ELF-1 (cell line): ENCODE measurements around the gene ALDH4A1.

Source experiments
- DNase-seq: peaks from one replicate; pipeline ENCODE4 v3.0.0-alpha.2; 2016; ENCODE audit warnings: low read depth, low spot score

Gene ALDH4A1

GRCh38 chr1:18902523-18903290, at the start of gene ALDH4A1:
Gene ALDH4A1, minus strand, starts transcription at chr1:18902555. Its CDS starts 32 bp downstream, at chr1:18902523.
- peak; percentile 98 for DNase-seq

GRCh38 chr1:18951818-18952391, 49.5 kb upstream of the ALDH4A1 start:
- no peak for DNase-seq

- no peak for DNase-seq
Measured at GRCh38 chr1:18951416-18951815, 49.1 kb upstream of the ALDH4A1 start.

- no peak for DNase-seq
Measured at GRCh38 chr1:18950401-18951026, 48.2 kb upstream of the ALDH4A1 start.

- peak; percentile 78 for DNase-seq
Measured at GRCh38 chr1:18949686-18950400, 47.5 kb upstream of the ALDH4A1 start.

GRCh38 chr1:18948913-18949685, 46.7 kb upstream of the ALDH4A1 start:
- DNase-seq, result no peak

GRCh38 chr1:18948048-18948912, 45.9 kb upstream of the ALDH4A1 start:
- DNase-seq, result no peak

GRCh38 chr1:18947570-18947969, 45.2 kb upstream of the ALDH4A1 start:
- DNase-seq, result no peak

GRCh38 chr1:18946550-18947381, 44.4 kb upstream of the ALDH4A1 start:
- DNase-seq, result no peak

- peak; percentile 77 for DNase-seq
Measured at GRCh38 chr1:18945401-18945849, 43.1 kb upstream of the ALDH4A1 start.

GRCh38 chr1:18944810-18945209, 42.5 kb upstream of the ALDH4A1 start:
- DNase-seq, result no peak

GRCh38 chr1:18943914-18944572, 41.7 kb upstream of the ALDH4A1 start:
- DNase-seq, result no peak

GRCh38 chr1:18943162-18943561, 40.8 kb upstream of the ALDH4A1 start:
- no peak for DNase-seq

- DNase-seq, result no peak
Measured at GRCh38 chr1:18942340-18942739, 40.0 kb upstream of the ALDH4A1 start.

GRCh38 chr1:18941221-18942141, 39.1 kb upstream of the ALDH4A1 start:
- peak; percentile 71 for DNase-seq

GRCh38 chr1:18940303-18941020, 38.1 kb upstream of the ALDH4A1 start:
- DNase-seq, result no peak
